Esophagus muscularis mucosa (tissue), 4 donors: Measurements from ENCODE around the gene PPCS. TPM values are rescaled to one million over a fixed set of nuclear protein-coding genes. Genes with fewer than 3 reads are reported as not detected.

Experiments
- DNase-seq: peaks from one replicate; pipeline ENCODE4 v3.0.0-alpha.2; 2017; ENCODE audit errors: extremely low spot score
- H3K27ac ChIP-seq, 4 donors: fragments of 200-600 bp; sonication (generic); replicated peaks in 1 of 4; 1 replicate in 3 of 4; 2 replicates in 1 of 4; pipeline ENCODE4 v1.5.1; 2016 to 2019; ENCODE audit warnings: mild to moderate bottlenecking in 1 of 4
- H3K27me3 ChIP-seq, 4 donors: fragments of 200-600 bp; sonication (generic); one replicate each; pipeline versions ENCODE4 v1.5.1 to v1.6.0; 2016 to 2019
- H3K36me3 ChIP-seq, 4 donors: fragments of 200-600 bp; sonication (generic); one replicate each; pipeline ENCODE4 v1.5.1; 2016 to 2019
- H3K4me1 ChIP-seq, 4 donors: fragments of 200-600 bp; sonication (generic); one replicate each; pipeline ENCODE4 v1.5.1; 2016 to 2019
- H3K4me3 ChIP-seq, 4 donors: fragments of 200-600 bp; sonication (generic); 1 replicate in 2 of 4; 2 replicates in 2 of 4; pipeline ENCODE4 v1.5.1; 2016 to 2019; ENCODE audit warnings: mild to moderate bottlenecking in 4 of 4, moderate library complexity in 1 of 4
- H3K9me3 ChIP-seq, 4 donors: fragments of 200-600 bp; sonication (generic); 1 replicate in 3 of 4; 2 replicates in 1 of 4; pipeline ENCODE4 v1.5.1; 2016 to 2019
- EP300 ChIP-seq: sonication (generic); formaldehyde crosslinking; IDR thresholded peaks from one replicate; pipeline ENCODE4 v1.6.1; 2017; ENCODE audit warnings: antibody characterized with exemption
- POLR2A ChIP-seq: fragments of 450-650 bp; IDR thresholded peaks from one replicate; pipeline ENCODE4 v1.6.1; 2017; ENCODE audit warnings: antibody characterized with exemption, moderate library complexity, mild to moderate bottlenecking, low read depth
- POLR2AphosphoS5 ChIP-seq, 2 donors: sonication (generic); formaldehyde crosslinking; IDR thresholded peaks; one replicate each; pipeline ENCODE4 v1.6.1; 2017; ENCODE audit warnings: antibody characterized with exemption in 2 of 2
- WGBS: methylation state at CpG from one replicate; pipeline ENCODE4 v1.1.5; 2018; 5-methylcytosine and 5-hydroxymethylcytosine counted together
- intact Hi-C: fragments of 100-400 bp; cut with DNase I; formaldehyde crosslinking; loops from one replicate; pipeline ENCODE4 v1.15.1; 2023
- small RNA-seq, 3 donors: library from RNA; depleted of rRNA; stranded (forward); fragments of <200 nt; gene quantifications; one replicate each; pipeline ENCODE3, GENCODE V24; 2016
- total RNA-seq, 4 donors: library from RNA; depleted of rRNA; stranded (reverse); fragments of >200 nt; gene quantifications; one replicate each; pipeline versions ENCODE4 v1.1.0 to v1.2.1, GENCODE V29; 2016
- TF ChIP-seq, protein P1 (sequence below), 3 experiments: fragments of 200-600 bp in 2 of 3; fragments of 450-650 bp in 1 of 3; sonication (generic) in 2 of 3; IDR thresholded peaks; one replicate each; pipeline ENCODE4 v1.5.1; 2017 to 2019; ENCODE audit warnings: antibody characterized with exemption in 3 of 3, mild to moderate bottlenecking in 2 of 3, moderate library complexity in 1 of 3

PPCS gene
- total RNA-seq, 4 donors from 2014 or later = 59.1 to 105 (median 90.6) TPM

DNA sequence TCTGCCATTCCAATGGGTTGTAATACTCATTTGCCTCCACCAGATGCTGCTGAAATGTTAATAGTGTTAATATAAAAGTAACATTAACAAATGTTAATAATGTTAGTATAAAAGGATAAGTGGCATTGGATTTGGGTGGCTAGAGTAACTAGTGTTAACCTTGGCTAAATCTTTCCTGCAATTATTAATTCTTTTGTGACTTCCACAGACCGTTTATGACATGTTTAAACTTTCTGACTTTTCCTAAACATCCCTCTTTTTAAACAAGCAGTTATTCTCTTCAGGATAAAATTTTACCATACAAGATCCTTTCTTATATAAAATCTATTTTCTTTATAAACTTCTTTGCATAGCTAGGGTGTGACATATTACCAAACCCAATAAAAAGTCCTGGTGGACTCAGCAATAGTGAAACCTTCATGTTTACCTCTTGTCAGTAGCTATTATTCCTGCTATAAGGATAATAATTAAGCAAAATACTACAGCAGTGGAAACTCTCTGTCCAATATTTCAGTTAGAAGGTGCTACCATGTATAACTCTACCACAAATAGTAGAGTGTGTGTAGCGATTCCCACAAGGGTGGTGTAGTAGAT, 48.3 kb downstream of the PPCS start:
- peaks cover 4 to 36% (median 11%) of the 10 kb centered on the region in 4 donors for H3K36me3 ChIP-seq
- peaks cover 0 to 30% (median 9%) of the 10 kb centered on the region in 4 donors for H3K9me3 ChIP-seq

DNA sequence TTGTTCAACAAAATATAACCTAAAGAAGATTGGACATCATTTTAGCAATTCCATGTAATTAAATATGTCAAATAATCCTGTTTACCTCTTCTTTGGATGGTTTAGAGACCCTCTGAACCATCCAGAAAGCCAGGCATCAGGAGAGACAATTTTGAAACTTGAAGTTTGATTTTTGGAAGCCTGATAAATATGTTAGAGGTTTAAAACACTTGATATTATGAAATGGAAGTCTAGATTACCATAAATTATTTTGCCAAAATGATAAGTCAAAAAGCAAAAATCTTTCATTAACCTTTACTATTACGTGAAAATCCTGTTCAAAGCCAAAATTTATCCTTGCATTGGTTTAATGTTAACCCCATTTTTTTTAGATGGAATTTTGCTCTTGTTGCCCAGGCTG, 50.2 kb downstream of the PPCS start:
- Histone ChIP-seq H3K27ac (no peak overlapping the region), H3K4me3 (no peak overlapping the region), H3K36me3 (peaks cover 0 to 30% (median 11%) of the 10 kb centered on the region in 4 donors), H3K27me3 (no peaks in the 10 kb centered on the region), H3K4me1 (no peaks in the 10 kb centered on the region), H3K9me3 (peaks cover 0 to 36% (median 13%) of the 10 kb centered on the region in 4 donors)
- intact Hi-C loops = no loop called here
- TF ChIP-seq, protein P1, sequence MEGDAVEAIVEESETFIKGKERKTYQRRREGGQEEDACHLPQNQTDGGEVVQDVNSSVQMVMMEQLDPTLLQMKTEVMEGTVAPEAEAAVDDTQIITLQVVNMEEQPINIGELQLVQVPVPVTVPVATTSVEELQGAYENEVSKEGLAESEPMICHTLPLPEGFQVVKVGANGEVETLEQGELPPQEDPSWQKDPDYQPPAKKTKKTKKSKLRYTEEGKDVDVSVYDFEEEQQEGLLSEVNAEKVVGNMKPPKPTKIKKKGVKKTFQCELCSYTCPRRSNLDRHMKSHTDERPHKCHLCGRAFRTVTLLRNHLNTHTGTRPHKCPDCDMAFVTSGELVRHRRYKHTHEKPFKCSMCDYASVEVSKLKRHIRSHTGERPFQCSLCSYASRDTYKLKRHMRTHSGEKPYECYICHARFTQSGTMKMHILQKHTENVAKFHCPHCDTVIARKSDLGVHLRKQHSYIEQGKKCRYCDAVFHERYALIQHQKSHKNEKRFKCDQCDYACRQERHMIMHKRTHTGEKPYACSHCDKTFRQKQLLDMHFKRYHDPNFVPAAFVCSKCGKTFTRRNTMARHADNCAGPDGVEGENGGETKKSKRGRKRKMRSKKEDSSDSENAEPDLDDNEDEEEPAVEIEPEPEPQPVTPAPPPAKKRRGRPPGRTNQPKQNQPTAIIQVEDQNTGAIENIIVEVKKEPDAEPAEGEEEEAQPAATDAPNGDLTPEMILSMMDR (IDR thresholded peaks at IDR 0.05) = no peak
- DNase-seq = no peak
- 96% methylated on average over 1 of the region's 1 CpG for WGBS

More for the DNA sequence above, 48.3 kb downstream of the PPCS start:
- Histone ChIP-seq H3K27ac (no peak overlapping the region), H3K4me1 (no peaks in the 10 kb centered on the region), H3K27me3 (no peaks in the 10 kb centered on the region), H3K4me3 (no peak overlapping the region)
- intact Hi-C loops = no loop called here
- no peak for DNase-seq
- 89% methylated on average over 2 of the region's 2 CpGs for WGBS
- TF ChIP-seq EP300 = no peak
- TF ChIP-seq POLR2AphosphoS5 (IDR thresholded peaks at IDR 0.05) = no peak
- no peak for TF ChIP-seq POLR2A
- TF ChIP-seq, protein P1 (IDR thresholded peaks at IDR 0.05) = no peak

Small RNAs within 50 kb of the gene (small RNA-seq; reads per million reads assigned to genes)
- 0 reads per million in 3 donors for gene TMSB4XP1

Other genes with a start within 250 kb of the PPCS start
- 10 to 100 TPM; 34.5 to 40.0 (median 36.1) TPM for gene FOXJ3, start 121.3 kb upstream of the PPCS start, total RNA-seq
- 1 to 10 TPM; 1.8 to 5.3 (median 3.4) TPM for gene RIMKLA, start 75.8 kb upstream of the PPCS start, total RNA-seq
- 1 to 10 TPM in 1 of 4 donors, under 1 TPM in 2, not detected in 1; 0.23 to 1.7 (median 0.78) TPM for gene ZMYND12, start 521 bp upstream of the PPCS start, total RNA-seq
- gene CCDC30, start 6.7 kb downstream of the PPCS start, total RNA-seq = 1 to 10 TPM in 3 of 4 donors, under 1 TPM in 1; 0.99 to 4.1 (median 1.7) TPM
- 10 to 100 TPM; 12.5 to 17.2 (median 15.0) TPM for gene PPIH, start 201.9 kb downstream of the PPCS start, total RNA-seq
- 100 to 1,000 TPM; 778 to 889 (median 812) TPM for gene YBX1, start 225.9 kb downstream of the PPCS start, total RNA-seq